Measurements from ENCODE around the gene TBX18.

The TBX18 gene

GRCh38 chr6:84764332-84765049, at the start of gene TBX18:
TBX18 (minus strand) TSS chr6:84764598; CDS start chr6:84764181, 417 bp downstream.
- DNase-seq: no peak

DNA sequence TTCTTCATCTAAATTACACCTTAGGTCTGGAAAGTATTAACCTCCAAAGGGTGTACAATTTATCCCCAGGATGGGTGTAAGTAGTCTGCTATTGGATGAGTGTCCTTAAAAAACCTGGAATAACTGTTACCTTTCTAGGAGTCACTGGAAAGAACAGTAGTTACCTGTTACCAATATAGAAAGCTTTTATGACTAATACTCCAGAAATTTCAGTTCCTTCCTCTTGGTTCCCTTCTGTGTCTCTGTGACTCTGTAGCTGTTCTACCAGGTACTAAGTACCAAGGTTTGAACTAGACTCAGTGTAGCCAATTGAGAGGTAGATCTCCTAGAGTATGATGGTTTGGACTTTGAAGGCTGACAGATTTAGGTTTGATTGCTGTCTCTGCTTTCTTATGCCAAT, 47.0 kb upstream of the TBX18 start:
- DNase-seq: no peak

GRCh38 chr6:84809455-84809854, 45.1 kb upstream of the TBX18 start:
- DNase-seq: no peak

GRCh38 chr6:84808491-84809061, 44.2 kb upstream of the TBX18 start:
- DNase-seq: no peak

DNA sequence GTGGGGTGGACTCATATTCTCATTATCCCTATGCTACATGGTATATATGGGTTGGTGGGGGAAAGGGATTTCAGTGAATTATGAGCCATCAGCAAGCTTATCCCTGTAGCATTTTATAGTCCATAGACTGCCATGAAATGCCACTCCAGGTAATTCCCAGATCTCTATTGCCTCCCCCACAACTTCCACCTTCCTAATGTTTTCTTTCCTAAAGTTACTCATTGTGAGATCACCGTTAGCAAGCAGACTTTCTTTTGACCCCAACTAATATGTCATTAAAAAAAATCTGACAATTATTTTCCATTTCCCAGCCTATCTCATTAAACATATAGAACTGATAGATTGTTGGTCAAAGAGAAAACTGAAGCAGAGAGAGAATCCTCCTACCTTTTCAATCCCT, 40.7 kb upstream of the TBX18 start:
- no peak for DNase-seq

DNA sequence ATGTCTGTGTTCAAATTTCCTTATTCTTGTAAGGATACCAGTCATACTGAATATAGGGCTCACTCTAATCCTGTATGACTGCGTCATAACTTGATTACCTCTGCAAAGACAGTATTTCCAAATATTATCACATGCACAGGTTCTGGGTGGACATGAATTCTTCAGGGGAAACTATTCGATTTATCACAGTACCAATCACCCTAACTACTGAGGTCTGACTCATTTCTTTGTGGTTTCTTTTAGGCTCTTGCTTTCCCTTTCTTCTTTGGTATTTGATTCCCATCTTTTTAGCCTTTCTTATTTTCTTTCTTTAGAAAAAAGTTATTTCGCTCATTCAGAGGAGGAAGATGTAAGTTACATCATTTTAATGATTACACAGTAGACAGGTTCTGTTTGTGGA, 40.3 kb upstream of the TBX18 start:
- DNase-seq: no peak

DNA sequence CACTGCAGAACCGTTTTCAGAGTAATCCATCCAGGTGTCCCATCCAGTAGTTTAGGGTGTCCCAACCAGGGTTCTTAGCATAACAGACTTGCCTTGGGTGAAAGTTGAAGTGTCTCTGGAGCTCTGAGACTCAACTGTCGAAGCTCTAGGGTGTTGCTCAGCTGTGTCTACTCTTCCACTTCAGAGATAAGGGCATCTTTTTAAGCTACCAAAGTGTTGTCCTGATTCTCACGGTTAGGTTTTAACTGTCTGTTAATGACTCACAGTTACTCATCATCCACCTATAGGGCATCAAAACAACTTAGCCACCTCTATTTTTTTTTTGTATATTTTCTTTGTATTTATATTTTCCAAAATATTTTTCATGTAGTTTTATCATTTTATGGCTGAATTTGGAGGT, 36.9 kb upstream of the TBX18 start:
- DNase-seq: no peak

GRCh38 chr6:84798257-84798656, 33.9 kb upstream of the TBX18 start:
- no peak for DNase-seq

DNA sequence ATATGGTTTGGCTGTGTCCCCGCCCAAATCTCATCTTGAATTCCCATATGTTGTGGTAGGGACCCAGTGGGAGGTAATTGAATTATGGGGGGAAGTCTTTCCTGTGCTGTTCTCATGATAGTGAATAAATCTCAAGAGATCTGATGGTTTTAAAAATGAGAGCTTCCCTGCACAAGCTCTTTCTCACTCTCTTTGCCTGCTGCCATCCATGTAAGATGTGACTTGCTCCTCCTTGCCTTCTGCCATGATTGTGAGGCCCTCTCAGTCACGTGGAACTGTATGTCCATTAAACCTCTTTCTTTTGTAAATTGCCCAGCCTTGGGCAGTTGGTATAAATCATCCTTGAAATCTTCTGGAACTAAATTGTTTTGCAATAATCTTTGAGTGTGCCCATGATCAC, 31.9 kb upstream of the TBX18 start:
- DNase-seq: no peak

- DNase-seq: no peak
Measured at GRCh38 chr6:84791927-84792326, 27.5 kb upstream of the TBX18 start.

DNA sequence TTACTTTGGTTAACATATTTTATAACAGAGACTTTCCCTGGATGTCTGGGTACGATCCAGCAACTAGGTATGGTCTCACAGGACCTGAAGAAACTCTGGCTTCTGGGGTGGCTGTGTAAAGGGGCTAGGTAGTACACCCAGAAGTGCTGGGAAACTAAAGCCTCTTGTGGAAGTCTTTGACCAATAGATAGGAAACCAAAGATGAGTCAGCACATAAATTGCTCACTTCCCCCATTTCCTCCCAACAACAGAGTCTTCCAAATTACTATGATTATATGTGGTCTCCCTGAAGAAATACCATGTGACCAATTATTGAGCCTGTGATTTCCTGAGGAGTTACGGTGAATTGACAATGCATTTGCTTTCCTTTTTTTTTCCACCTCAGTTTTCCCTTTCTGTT, 26.8 kb upstream of the TBX18 start:
- DNase-seq: no peak

- no peak for DNase-seq
Measured at GRCh38 chr6:84789170-84789569, 24.8 kb upstream of the TBX18 start.

DNA sequence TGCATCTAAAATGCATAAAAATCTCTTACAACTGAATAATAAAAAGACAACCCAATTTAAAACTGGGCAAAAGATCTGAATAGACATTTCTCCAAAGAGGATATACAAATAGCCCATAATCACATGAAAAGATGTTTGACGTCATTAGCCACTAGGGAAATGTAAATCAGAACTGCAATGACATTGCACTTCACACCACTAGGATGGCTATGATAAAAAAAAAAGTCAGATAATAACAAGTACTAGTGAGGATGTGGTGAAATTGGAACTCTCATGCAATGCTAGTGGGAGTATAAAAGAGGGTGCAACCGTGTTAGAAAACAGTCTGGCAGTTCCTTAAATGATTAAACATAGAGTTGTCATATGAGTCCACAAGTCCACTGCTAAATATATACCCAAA, 24.3 kb upstream of the TBX18 start:
- DNase-seq: no peak

- no peak for DNase-seq
Measured at GRCh38 chr6:84785671-84786070, 21.3 kb upstream of the TBX18 start.

- no peak for DNase-seq
Measured at GRCh38 chr6:84779917-84780316, 15.5 kb upstream of the TBX18 start.

- DNase-seq: no peak
Measured at GRCh38 chr6:84779380-84779779, 15.0 kb upstream of the TBX18 start.

DNA sequence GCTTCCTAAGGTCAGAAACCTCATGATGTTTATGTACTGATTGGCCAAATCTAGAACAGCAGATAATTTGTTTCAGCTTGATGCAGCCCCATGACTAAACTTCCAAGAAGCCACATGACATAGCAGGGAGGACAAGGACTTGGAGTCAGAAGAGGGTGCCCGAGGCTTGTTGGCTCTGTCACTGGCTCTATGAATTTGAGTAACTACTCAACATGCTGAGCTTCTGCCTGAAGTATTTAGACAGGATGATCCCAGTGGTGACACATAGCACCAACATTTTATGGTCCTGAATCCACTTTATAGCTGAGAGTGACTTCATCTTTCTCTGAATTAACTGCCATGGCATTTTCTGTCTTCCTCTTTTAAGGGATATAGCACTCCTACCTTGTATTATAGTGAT, 13.5 kb upstream of the TBX18 start:
- DNase-seq: no peak

- no peak for DNase-seq
Measured at GRCh38 chr6:84776392-84776791, 12.0 kb upstream of the TBX18 start.

GRCh38 chr6:84775751-84776150, 11.4 kb upstream of the TBX18 start:
- no peak for DNase-seq

DNA sequence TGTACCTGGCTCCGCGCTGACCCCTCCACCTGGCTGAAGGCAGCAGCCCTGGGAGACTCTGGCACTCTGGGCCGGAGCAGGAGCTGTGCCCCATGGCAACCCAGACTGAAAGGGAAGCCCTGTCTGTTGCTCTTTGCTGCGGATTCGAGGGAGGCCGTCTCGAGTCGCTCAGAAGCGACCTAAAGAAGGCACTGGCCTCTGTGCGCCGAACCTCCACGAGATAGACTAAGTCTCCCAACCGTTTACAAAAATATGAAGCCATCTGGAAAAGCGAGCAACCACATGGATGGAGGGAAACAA, 10.5 kb upstream of the TBX18 start:
- no peak for DNase-seq

- DNase-seq: no peak
Measured at GRCh38 chr6:84774157-84774984, 10.0 kb upstream of the TBX18 start.

GRCh38 chr6:84773431-84774156, 9.2 kb upstream of the TBX18 start:
- DNase-seq: no peak

- DNase-seq: no peak
Measured at GRCh38 chr6:84773133-84773430, 8.7 kb upstream of the TBX18 start.
